Measurements from ENCODE around the gene STMN1.

- TF ChIP-seq CTCF (conservative IDR thresholded peaks at IDR 0.05 in 1 of 2, IDR thresholded peaks at IDR 0.05 in 1 of 2; ENCODE audit: extremely low read depth in 1 of 2, insufficient read depth in 1 of 2, low read depth in 1 of 2, low read length in 2 of 2) = no peak
- no peak for TF ChIP-seq EZH2 (IDR thresholded peaks at IDR 0.05; ENCODE audit: borderline replicate concordance, low read length)
Measured at GRCh38 chr1:25903986-25904385, 2.2 kb downstream of the STMN1 start.

Data from mammary epithelial cell (primary cell).